Activated T-helper 1 cell treated with anti-CD3 and anti-CD28 coated beads, Interleukin-2, amount 50 U/mL, for 16 hours (primary cell): Measurements from ENCODE around the gene SH3RF3.
A peak's percentile ranks its signal among the peaks of the same experiment; 100 is the strongest.

Experiments used
- DNase-seq, 2 donors: peaks; one replicate each; pipeline ENCODE4 v3.0.0-alpha.2; 2020; ENCODE audit warnings: low read depth in 1 of 2, low spot score in 1 of 2

SH3RF3 gene

DNA sequence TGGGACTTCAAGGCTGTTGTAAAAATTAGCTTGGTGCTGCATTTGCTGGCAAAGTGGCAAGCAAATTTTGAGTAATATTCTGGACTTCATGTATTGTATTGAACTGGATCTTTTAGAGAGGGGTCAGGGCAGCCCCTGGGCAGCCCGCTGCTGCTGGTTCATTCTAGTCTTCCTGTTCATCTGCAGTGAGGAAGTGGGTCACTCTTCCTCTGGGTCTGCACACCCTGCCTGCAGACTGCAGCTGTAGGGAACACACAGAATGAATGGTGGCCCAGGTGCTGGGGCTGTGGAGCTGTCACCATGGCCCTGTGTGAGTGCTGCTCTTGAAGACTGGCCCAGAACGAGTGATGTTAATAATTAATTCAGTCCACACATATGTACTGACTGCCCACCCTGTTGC, 9.4 kb downstream of the SH3RF3 start:
- DNase-seq: no peak

DNA sequence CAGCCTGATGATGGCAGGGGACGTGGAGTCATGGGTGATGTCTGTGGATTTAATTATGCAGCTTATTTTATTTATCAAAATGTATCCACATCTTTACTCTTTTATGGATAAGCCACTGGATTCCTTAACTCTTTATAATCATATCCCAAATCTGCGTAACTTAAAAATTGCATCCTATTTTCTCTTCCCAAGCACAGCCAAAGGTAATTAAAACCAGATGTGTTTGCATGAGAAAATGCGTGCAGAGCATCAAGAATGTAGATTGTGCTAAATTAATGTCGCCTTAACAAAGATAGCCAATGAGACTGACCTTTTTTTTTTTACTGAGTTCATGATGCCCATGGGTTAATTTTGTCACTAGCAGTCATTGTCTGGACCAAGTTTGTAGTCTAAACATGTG, 10.0 kb downstream of the SH3RF3 start:
- no peak for DNase-seq

DNA sequence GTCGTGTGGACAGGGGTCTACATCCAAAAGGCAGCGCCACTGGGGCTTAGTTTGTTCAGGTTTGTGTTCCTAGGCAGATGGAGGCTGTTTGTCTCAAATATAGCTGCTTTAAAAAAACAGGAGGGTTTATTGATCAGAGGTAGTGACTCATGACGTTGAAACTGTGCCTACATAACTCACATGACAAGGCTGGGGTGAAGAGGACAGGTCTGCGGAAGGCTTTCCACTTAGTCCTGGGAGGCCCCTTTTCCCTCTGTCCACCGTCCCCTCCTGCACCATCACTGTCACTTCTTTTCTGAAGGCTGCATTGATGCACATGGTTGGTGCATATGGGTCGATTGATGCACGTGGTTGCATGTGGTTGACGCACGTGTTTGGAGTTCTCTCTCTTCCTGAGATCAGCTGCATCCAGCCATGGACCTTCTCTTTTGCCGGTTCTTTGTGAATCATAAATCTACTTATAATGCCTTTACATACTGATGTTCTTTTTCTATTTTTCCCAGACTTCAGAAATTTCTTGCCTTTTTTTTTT, 10.9 kb downstream of the SH3RF3 start:
- DNase-seq: no peak

DNA sequence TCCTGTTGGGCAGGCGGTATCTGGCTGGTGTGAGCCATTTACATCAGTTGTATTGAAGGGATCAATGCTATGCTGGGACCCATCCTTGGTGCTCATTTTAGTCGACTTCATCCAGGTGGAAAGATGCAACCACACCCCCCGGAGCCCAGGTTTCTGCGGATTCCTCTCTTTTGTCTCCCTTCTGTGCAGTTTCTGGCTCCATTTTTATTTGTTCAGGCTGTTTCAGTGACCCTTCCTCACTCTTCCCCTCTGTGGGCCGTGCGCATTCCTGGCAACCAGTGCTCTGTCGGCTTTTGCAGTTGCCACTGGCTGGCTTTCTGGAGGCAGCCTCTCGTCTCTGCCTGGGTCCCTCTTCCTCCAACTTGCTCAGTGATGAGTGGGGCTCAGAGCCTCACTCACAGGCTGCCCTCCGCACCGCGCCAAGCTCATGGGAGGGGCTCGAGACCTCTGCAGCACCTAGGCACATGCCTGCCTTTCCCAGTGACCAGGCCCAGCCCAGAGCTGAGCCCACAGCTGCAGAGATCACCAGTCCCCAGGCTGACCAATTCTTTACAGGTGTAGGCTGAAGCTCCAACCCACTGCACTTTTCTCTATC, 12.1 kb downstream of the SH3RF3 start:
- no peak for DNase-seq

DNA sequence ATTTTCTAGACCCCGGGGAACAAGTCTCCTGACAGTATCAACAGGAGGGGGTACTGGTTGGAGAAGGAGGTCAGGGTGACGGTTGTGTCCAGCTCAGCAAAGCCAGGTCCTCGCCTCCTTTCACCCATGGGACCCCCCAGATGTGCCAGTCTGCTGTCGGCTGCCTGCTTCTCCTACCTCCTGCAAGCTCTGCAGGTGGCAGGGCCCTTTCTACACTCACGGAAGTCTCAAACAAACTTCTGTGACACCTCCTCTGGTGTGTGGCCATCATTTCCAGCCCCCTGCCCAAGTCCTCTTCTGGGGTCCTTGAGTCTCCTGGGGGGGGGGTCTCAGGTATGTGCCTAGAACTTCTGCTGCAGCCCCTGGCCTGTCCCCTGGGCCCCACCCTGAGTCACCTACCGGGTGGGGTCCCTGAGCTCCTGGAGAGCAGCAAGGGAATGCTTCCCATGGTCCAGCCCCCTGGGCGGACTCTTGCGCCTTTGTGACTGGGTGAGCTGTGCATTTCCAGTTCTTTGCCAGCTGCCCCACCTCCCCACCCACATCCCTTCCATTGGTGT, 12.8 kb downstream of the SH3RF3 start:
- DNase-seq: no peak

DNA sequence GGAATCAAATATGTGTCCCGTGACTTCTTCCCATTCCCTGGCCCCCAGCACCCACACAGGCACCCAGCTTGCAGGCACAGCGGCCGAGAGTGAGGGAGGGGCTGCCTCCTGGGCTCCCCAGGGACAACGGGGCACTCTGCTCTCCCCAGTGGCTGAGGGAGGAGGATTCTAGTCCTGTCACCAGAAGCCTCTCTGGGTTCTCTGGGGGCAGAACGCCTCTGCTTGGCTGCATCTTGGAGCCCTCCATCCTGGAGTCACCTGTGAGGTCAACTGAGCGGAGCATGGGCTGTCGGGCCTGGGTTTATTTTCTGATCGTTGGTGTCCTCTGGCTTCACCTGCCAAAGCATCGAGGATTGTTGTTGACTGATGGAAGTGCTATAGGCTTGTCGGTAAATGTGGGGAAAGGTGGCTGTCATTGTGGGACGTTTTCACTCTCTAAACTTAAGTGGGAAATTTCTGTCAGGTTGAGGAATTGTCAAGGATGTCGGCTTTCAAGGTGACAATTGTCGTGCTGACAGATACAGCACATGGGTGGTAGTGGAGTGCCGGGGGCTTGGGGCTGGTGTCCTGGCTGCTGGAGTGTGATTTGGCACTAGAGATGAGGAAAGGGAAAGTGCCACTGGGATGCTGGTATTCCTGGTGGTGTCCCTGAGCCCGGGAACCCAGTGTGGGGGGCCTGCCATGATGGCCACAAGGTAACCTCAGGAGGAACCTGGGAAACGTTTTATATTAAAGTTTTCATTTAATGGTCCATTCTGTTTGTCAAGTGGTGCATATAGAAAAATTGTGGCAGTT, 13.6 kb downstream of the SH3RF3 start:
- no peak for DNase-seq

DNA sequence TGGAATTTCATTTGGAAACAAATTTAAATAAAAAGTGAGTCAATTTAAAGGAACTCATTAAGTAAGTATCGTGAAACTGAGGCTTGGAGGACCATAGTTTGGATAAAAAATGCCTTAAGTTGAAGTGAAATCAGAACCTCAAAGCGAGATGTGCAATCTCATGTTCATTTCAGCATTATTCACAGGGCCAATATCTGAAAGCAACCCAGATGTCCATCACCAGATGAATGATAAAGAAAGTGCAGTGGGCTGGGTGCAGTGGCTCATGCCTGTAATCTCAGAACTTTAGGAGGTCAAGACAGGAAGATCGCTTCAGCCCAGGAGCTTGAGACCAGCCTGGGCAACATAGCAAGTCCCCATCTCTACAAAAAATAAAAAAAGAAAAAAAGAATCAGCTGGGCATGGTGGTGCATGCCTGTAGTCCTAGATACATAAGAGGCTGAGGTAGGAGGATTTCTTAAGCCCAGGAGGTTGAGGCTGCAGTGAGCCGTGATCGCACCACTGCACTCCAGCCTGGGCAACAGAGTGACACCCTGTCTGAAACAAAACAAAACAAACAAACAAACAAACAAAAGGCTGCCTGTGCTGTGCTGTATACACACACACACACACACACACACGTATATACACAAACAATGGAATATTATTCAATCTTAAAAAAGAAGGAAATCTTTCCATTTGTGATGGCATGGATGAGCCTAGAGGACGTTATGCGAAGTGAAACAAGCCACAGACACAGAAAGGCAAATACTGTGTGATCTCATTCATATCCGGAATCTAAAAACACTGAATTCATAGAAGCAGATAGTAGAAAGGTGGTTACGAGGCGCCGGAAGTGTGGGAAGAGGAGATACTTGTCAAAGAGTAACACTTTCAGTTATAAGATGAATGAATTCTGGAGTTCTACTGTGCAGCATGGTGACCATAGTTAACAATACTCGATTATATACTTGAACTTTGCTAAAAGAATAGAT, 14.5 kb downstream of the SH3RF3 start:
- DNase-seq: peak in 1 of 2 donors; percentile 36

DNA sequence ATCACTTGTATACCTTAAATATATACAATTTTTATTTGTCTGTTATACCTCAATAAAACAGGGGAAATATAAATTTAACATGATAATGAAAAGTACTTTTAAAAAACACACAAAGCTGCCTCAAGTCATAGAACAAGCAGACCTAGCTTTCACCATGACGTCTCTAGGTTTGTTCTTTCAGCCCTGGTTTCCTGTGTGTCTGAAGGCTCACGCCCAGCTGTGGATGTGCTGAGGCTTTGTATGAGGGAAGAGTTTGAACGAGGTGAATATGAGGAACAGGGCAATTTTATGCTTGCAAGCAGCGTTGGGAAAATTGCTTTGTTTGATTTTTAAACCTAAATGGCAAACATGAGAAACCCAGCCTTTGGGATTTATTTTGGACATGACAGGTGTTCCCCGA, 15.3 kb downstream of the SH3RF3 start:
- DNase-seq: no peak

DNA sequence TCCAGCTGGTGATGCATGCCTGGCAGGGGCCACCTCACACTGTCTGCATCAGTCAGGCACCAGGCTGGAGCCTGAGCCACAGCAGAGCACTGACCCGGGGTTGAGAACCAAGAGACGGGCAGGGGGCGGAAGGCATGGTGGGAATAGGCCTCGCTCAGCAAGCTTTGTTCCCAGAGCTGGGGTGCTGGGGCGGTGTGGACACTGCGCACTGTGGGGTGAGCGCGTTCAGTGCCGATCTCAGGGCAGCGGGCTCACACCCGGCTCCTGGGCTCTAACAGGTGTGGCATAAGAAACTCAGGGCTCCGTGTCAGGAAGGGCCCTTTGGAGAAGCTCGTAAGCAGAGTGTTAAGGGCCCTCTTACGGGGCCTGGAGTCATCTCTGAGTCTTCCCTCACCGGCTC, 15.7 kb downstream of the SH3RF3 start:
- no peak for DNase-seq

DNA sequence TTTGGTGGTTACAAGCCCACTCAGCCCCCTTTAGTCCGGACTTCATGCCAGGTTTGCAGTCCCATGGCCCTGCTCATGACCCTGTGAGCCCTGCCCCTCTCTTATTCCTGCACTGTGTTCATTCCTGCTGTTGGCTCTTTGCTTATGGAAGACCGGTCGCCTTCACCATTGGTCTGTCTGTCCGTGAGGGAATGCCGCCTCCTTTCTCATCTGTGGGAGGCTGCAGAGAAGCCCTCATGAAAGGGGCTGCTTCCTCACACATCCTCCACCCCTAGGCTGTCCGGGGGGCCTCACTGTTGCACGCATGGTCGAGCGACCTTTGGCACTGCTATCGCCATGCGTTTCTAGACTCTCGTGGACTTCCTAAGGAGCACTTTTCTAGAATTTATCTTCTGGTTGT, 16.3 kb downstream of the SH3RF3 start:
- DNase-seq: no peak

DNA sequence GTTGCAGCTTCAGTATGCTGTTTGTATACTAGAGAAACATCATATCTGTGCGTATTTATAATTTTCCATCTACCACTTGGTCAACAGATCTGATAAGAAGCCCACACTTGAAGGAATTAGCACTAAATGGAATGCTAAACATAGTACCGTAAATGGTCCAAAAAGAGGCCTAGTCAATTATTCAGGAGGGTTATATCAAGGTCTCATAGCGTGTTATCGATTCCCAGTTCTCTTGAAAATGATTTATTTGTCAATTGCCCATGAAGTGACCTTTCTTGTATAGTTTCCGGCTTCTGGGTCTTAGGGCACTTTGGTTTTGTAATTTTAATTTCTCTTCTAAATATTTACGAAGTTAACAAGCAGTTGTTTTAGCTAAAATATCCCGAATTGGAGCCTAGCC, 18.4 kb downstream of the SH3RF3 start:
- DNase-seq: no peak

DNA sequence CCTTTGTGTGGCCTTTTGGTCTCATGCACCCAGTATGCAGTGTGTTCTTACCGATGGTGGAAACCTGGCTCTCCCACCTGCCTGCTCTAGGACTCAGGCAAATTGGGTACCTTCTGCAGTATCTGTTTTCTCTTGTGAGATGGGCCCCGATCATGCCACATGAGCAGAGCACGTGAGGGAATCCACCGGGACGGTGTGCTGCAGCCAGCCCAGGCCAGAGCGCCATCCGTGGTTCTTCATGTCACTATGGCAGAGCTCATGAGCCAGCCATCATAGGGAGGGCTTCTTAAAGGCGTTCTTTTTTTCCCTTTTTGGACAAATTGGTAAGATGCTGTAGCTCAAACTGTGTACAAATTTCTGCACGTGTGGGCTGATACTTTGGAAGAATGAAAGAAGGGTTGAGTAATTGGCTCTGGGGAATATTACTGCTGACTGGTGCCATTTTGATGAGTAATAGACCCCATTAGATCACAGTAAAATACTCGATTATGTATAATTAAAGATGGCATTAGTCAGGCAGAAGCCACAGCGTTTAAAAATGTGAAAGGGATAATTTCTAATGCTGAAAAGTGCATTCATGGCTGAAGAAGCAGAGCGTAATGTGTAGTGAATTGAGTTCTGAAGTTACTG, 19.2 kb downstream of the SH3RF3 start:
- no peak for DNase-seq

DNA sequence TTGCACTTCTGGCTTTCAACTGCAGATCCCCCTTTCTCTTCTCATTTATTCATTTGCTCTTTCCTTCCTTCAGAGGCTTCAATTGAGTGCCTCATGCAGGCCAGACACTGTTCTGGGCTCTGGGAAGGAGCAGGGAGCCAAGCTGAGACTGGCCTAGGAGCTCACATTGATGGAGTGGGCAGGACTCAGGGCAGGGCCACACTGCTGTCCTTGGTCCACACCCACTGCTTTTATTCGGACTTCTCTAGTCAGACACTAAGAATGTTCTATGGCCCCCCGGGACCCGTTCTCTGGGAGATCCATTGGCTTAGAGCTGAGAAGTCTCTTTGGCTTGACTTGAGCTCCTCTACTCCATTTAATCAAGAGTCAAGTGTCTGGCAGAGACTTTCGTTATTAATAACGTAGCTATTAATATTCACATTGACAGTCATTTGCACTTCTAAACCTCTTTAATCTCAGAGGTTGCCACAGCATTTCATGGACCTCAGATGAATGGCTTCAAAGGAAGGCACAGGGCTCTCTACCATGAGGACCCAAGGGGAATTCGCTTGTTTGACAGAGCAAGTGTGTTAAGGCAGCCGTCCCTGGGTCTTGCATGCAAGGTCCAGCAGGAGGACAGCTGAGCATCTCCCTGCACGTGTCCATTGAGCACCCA, 20.1 kb downstream of the SH3RF3 start:
- no peak for DNase-seq

DNA sequence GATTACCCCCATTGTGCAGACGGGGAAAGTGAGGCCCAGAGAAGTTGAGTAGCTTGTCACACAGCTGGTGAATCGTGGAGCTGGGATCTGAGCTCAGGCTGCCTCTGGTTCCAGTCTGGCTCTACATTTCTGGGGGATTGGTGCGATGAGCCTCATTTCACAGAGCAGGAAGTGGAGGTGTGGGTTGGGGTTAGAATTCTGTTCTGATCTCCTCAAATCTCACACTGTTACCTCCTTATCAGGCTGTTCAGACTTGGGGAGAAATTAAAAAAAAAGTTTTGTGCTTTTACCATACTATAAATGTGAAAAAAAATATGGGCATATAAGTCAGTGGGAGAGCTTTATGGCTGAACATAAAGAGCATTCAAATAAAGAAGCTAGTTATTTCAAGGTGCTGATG, 21.6 kb downstream of the SH3RF3 start:
- no peak for DNase-seq

DNA sequence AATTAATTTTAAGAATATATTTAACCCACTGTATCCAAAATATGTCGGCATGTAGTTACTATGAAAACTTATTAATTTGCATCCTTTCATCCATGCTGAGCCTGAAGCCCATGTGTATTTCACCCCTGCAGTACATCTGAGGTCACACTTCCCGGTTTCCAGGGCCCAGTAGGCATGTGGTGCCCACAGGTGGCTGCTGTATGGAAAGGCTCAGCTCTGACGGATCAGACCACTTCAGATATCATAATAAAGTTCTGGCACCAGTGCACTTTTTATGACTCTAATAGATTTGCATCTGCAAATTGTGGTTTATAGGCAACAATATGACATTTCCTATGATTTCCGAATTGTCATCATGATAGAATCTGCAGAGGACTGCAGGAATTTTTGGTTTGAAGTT, 22.5 kb downstream of the SH3RF3 start:
- no peak for DNase-seq

DNA sequence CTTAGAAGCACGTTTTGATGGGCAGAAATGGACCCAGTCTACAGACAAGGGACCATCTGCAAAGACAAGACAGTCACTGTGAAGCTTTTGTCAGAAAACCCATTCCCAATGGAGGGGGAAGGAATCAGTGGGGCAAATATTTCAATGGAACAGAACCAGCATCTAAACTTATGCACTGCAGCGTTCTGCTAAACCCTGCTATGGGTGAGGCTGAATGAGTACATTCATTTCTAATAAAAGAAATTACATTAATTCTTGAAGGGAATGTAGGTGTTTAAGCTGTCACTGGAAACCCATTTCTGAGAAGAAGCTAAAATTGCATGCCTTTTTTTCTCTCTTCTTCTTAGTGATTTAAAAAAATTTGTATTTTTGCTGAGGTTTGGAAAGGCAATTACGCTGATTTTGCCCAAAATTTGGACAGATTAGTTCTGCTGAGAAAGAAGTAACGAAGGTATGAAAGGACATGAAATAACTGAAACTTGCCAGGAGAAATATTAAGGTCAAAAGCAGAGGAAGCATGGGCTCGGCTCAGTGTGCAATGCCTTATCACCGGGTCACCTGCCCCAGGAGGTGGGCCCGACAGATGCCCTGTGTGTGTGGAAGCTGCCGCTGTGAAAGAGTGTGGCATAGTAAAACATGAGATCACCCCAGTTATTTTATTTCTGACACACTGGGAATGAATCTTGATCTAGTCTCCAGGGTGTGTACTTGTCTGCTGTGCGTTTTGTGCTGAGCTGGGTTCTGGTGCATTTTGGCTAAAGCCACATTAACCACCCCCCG, 24.2 kb downstream of the SH3RF3 start:
- DNase-seq: no peak

DNA sequence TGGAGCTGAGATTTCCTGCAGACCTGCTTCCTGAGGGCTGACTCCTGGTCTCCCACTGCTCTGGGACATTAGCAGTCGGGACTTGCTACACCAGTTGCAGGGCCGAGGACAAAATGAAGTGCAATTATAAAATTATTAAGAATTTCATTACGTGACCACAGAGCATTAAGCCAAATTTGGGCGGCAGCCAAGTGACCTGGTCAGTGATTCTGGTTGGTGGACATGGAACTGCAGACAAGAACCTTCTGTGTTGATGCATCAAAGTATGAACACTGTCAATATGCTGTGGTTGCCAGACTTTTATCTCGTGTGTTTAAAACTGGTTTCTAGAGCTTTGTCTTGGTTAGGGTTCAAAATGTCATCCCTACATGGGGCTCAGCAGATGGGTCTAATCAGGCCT, 24.8 kb downstream of the SH3RF3 start:
- no peak for DNase-seq

DNA sequence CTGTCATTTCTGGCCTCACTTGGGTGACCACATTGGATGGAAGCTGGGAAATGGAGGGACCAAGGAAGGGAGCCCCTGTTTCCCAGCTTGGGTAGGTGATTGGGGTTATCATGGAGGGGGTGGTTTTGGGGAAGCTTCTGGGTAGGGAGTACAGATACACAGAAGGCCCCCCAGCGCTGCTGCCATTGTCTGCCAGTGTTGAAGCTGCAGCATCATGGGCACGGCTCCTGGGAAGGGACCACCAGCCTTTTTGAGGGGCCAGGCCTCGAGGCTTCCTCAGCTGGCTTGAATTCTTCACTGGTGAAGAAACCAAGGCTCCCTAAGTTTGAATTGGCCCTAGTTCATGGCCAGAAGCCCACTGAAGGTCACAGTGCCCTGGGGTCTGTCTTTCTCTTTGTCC, 25.2 kb downstream of the SH3RF3 start:
- DNase-seq: no peak
